Chondrocyte (in vitro differentiated cells): ENCODE data around the gene TBX1. TPM values are rescaled to one million over a fixed set of nuclear protein-coding genes. Genes with fewer than 3 reads are reported as not detected.

ENCODE experiments used
- DNase-seq: peaks from one replicate; pipeline ENCODE4 v3.0.0; 2021; ENCODE audit warnings: mixed read lengths, low spot score
- H3K27ac Mint-ChIP-seq: one replicate; pipeline ENCODE4 v1.8.0; 2021; ENCODE audit warnings: mild to moderate bottlenecking, moderate library complexity, mixed read lengths; ENCODE audit not compliant: unreplicated experiment
- H3K27me3 Mint-ChIP-seq: 2 replicates; pipeline ENCODE4 v1.8.0; 2021; ENCODE audit warnings: low read depth, mixed read lengths
- H3K36me3 Mint-ChIP-seq: 2 replicates; pipeline ENCODE4 v1.8.0; 2021; ENCODE audit warnings: low read depth, mixed read lengths
- H3K4me1 Mint-ChIP-seq: 2 replicates; pipeline ENCODE4 v1.8.0; 2021; ENCODE audit warnings: low read depth, mild to moderate bottlenecking, mixed read lengths
- H3K4me3 Mint-ChIP-seq: one replicate; pipeline ENCODE4 v1.8.0; 2021; ENCODE audit warnings: mild to moderate bottlenecking, moderate library complexity, mixed read lengths; ENCODE audit not compliant: unreplicated experiment
- H3K9me3 Mint-ChIP-seq: 2 replicates; pipeline ENCODE4 v1.8.0; 2021; ENCODE audit warnings: low read depth, mixed read lengths
- total RNA-seq: library from RNA; stranded (reverse); gene quantifications from 3 replicates; pipeline ENCODE4 v1.2.1, GENCODE V29; 2021
- TF ChIP-seq, protein P1 (sequence below): fragments of 200-600 bp; sonication (generic); IDR thresholded peaks from 2 replicates; pipeline ENCODE4 v1.5.0; 2021; ENCODE audit warnings: antibody characterized with exemption, mild to moderate bottlenecking, moderate library complexity

TBX1 gene
- total RNA-seq, 1 donor from 2014 or later = not detected

DNA sequence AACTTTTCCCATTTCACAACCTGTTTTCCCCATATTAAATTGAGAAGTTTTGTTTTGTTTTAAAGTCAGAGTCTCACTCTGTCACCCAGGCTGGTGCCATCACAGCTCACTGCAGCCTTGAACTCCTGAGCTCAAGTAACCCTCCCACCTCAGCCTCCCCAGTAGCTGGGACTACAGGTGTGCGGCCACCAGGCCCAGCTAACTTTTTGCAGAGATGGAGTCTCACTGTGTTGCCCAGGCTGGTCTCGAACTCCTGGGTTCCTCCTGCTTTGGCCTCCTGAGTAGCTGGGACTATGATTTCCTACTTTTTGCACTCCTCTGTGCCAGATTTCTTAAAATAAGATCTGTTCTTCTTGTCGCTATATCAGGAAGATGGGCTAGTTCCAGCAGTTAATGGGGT, 49.2 kb downstream of the TBX1 start:
- TF ChIP-seq, protein P1, sequence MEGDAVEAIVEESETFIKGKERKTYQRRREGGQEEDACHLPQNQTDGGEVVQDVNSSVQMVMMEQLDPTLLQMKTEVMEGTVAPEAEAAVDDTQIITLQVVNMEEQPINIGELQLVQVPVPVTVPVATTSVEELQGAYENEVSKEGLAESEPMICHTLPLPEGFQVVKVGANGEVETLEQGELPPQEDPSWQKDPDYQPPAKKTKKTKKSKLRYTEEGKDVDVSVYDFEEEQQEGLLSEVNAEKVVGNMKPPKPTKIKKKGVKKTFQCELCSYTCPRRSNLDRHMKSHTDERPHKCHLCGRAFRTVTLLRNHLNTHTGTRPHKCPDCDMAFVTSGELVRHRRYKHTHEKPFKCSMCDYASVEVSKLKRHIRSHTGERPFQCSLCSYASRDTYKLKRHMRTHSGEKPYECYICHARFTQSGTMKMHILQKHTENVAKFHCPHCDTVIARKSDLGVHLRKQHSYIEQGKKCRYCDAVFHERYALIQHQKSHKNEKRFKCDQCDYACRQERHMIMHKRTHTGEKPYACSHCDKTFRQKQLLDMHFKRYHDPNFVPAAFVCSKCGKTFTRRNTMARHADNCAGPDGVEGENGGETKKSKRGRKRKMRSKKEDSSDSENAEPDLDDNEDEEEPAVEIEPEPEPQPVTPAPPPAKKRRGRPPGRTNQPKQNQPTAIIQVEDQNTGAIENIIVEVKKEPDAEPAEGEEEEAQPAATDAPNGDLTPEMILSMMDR = no peak
- no peak overlapping the region for H3K27ac Mint-ChIP-seq
- no peaks in the 10 kb centered on the region for H3K9me3 Mint-ChIP-seq
- no peaks in the 10 kb centered on the region for H3K27me3 Mint-ChIP-seq
- DNase-seq = no peak
- no peak overlapping the region for H3K4me3 Mint-ChIP-seq
- peaks cover 2% of the 10 kb centered on the region for H3K36me3 Mint-ChIP-seq
- H3K4me1 Mint-ChIP-seq = peaks cover 22% of the 10 kb centered on the region

DNA sequence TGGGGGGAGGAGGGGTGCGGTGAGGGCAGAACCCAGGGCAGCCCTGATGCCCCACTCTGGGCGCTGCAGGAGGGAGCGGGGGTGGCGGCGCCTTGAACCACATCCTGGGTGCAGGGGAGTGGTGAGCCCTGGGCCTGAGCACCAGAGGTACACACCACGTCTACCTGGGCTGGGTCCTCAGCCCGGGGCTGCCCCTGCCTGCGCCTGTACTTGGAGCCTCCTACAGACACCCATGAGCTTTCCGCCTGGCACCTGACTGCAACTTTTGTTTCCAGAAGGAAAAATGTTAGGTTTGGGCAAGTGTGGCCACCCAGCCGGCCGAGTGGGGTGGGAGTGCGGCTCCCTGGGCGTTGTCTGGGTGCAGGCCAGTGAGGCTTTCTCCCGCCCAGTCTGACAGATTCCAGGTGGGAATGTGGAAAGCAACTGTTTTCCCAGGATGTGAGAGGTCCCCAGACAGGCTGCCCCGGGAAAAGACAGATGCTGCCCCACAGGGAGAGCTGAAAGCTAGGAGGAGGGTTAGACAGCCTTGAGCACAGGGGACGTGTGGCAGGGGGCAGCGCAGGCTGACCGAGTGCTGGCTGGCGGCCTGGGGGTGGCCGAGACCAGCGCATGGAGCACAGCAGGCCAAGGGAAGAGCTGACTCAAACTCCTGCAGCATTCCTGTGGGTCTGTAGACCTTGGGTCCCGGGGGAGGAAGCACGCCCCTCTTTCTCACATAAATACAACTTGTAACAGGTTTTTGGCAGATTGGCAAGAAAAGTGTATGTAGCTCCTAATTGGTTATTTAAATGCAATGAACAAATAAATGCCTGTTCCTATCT, 50.0 kb downstream of the TBX1 start:
- Mint-ChIP-seq H3K4me1 (peaks cover 22% of the 10 kb centered on the region), H3K27me3 (no peaks in the 10 kb centered on the region), H3K36me3 (peaks cover 2% of the 10 kb centered on the region), H3K9me3 (no peaks in the 10 kb centered on the region), H3K27ac (no peak overlapping the region), H3K4me3 (no peak overlapping the region)
- no peak for DNase-seq
- TF ChIP-seq, protein P1 = no peak

DNA sequence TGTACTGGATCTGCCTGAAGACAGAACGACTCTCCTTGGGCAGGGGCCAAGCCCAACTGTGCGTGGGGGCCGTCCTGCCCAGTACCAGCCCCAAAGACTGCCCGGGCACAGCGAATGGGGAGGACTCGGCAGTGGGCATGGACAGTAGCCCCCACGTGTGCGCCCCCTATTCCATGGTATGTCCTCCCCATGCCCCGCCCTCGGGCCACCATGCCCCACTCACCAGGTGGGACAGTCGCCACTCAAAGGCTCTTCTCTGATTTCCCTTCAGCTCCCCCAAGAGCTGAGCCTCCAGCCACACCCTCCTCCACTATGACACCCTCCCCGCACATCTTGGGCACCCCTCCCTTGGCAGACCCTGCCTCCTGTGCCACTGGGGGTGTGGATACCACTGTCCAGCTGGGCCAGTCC, 50.6 kb downstream of the TBX1 start:
- DNase-seq = no peak
- no peak overlapping the region for H3K27ac Mint-ChIP-seq
- H3K27me3 Mint-ChIP-seq = no peaks in the 10 kb centered on the region
- H3K4me1 Mint-ChIP-seq = peaks cover 17% of the 10 kb centered on the region
- H3K36me3 Mint-ChIP-seq = peaks cover 2% of the 10 kb centered on the region
- H3K4me3 Mint-ChIP-seq = no peak overlapping the region
- TF ChIP-seq, protein P1 = no peak
- H3K9me3 Mint-ChIP-seq = no peaks in the 10 kb centered on the region

DNA sequence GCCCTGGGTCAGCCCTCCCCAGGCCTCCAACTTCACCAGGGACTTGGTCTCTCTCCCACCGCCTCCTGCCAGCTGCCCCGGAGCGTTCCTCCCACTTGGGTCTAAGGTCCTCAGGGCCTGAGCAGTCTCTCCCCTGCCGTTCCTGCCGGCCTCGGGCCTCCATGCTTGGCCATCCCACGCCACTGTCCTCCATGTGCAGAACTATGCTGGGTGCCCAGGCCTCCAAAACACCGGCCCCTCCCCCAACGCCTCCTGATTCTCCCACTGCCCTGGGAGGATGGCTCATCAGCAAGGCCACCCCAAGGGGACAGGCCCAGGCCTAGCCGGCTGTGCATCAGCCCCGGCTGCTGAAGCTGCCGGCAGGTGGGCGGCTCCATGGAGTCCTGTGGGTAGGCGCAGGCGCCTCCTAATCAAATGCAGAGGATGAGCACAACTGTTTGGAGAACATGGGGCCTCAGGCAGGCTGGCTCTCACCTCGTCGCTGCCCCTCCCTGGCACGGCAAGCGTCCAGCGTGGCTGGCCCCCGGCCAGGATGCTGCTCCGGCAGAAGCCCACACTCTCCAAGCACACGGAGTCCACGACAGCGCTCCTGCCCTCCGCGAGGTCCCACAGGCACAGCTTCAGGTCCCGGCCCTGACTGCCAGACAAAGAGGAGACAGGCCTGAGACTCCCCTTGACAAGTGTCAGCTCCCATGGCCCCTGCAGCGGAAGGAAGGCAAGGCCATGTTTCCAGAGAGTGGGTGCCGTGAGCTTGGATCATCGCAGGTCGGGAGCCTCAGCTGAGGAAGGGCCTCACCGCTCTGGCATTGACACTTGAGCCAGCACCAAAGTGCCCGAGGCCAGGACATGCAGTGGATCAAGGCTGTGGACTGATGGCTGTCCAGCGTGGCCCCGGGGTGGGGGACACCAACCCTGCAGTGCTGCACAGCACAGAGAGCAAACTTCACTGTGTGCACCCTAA, 51.5 kb downstream of the TBX1 start:
- Mint-ChIP-seq H3K9me3 (no peaks in the 10 kb centered on the region), H3K27ac (no peak overlapping the region), H3K4me1 (peaks cover 11% of the 10 kb centered on the region), H3K36me3 (peaks cover 2% of the 10 kb centered on the region), H3K4me3 (no peak overlapping the region), H3K27me3 (no peaks in the 10 kb centered on the region)
- TF ChIP-seq, protein P1 = no peak
- no peak for DNase-seq

DNA sequence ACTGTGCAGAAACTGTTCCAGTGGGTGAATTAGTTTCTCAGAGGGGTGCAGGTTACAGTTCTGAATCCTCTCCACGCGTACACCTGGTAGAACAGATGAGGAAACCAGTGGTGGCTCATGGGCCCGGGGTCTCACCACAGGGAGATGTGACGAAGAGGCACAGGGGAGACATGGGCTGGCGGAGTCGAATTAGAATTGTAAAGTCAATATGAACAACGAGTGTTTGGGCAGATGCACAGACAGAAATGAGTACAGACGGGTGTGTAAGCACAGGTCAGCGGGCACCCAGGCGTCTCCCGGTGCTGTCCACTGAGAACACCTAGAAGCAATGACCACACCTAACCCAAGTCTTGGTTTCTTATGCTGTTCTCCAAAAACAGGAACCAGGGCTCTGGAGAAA, 52.3 kb downstream of the TBX1 start:
- Mint-ChIP-seq H3K27me3 (no peaks in the 10 kb centered on the region), H3K27ac (no peak overlapping the region), H3K4me1 (peaks cover 11% of the 10 kb centered on the region), H3K36me3 (peaks cover 2% of the 10 kb centered on the region), H3K4me3 (no peak overlapping the region), H3K9me3 (no peaks in the 10 kb centered on the region)
- no peak for DNase-seq
- TF ChIP-seq, protein P1 = no peak
